Measurements from ENCODE around the gene KRTAP1-3.
"Not testable (repeated sequence)": the region's sequence is repeated elsewhere in the genome, so short reads cannot be mapped to it uniquely, and the experiment has no call there.

KRTAP1-3 gene

GRCh38 chr17:41034346-41034935 is at the start of gene KRTAP1-3:
KRTAP1-3 (minus strand) TSS chr17:41034874; CDS start chr17:41034821, 53 bp downstream.
- DNase-seq (ENCODE audit: extremely low spot score); CTCF ChIA-PET; POLR2A ChIA-PET: not testable (repeated sequence)

GRCh38 chr17:41084100-41084856 is 49.6 kb upstream of the KRTAP1-3 start, which contains the start of gene KRTAP4-7:
KRTAP4-7 (plus strand) TSS chr17:41084150; CDS start chr17:41084207, 57 bp downstream.
- DNase-seq (ENCODE audit: extremely low spot score); POLR2A ChIA-PET; CTCF ChIA-PET: not testable (repeated sequence)

GRCh38 chr17:41083427-41083826 is 48.8 kb upstream of the KRTAP1-3 start:
- DNase-seq (ENCODE audit: extremely low spot score); CTCF ChIA-PET: not testable (repeated sequence)

GRCh38 chr17:41082626-41083025 is 48.0 kb upstream of the KRTAP1-3 start:
- no peak for TF ChIP-seq FOXK2 (IDR thresholded peaks at IDR 0.05)
- no peak for TF ChIP-seq FOXA1 (IDR thresholded peaks at IDR 0.05)
- no peak for TF ChIP-seq L3MBTL2 (conservative IDR thresholded peaks at IDR 0.05)
- TF ChIP-seq TARDBP (IDR thresholded peaks at IDR 0.05), result no peak
- no peak for TF ChIP-seq ARNT (IDR thresholded peaks at IDR 0.05)
- no peak for TF ChIP-seq HDGF (IDR thresholded peaks at IDR 0.05; ENCODE audit: borderline replicate concordance)
- TF ChIP-seq PKNOX1 (IDR thresholded peaks at IDR 0.05), result no peak
- TF ChIP-seq FOXM1 (IDR thresholded peaks at IDR 0.05; ENCODE audit: borderline replicate concordance), result no peak
- TF ChIP-seq SUZ12 (IDR thresholded peaks at IDR 0.05), result no peak
- no peak for TF ChIP-seq ZNF384 (IDR thresholded peaks at IDR 0.05)
- no peak for TF ChIP-seq LEF1 (IDR thresholded peaks at IDR 0.05; ENCODE audit: borderline replicate concordance)
- TF ChIP-seq BHLHE40 (IDR thresholded peaks at IDR 0.05; ENCODE audit: borderline replicate concordance), result no peak
- ChIA-PET POLR2A (no interaction called here), CTCF (no interaction called here)
- no peak for DNase-seq (ENCODE audit: extremely low spot score)

More at GRCh38 chr17:41083427-41083826, 48.8 kb upstream of the KRTAP1-3 start:
- POLR2A ChIA-PET, result not testable (repeated sequence)

- no peak for TF ChIP-seq ELF4 (IDR thresholded peaks at IDR 0.05)
- TF ChIP-seq NFRKB (IDR thresholded peaks at IDR 0.05), result no peak
- no peak for TF ChIP-seq TARDBP (IDR thresholded peaks at IDR 0.05)
- no peak for TF ChIP-seq CTBP1 (IDR thresholded peaks at IDR 0.05; ENCODE audit: borderline replicate concordance)
- TF ChIP-seq HDGF (IDR thresholded peaks at IDR 0.05; ENCODE audit: borderline replicate concordance), result no peak
- no peak for TF ChIP-seq FOXK2 (IDR thresholded peaks at IDR 0.05)
- TF ChIP-seq ZNF384 (IDR thresholded peaks at IDR 0.05), result no peak
- TF ChIP-seq FOXA1 (IDR thresholded peaks at IDR 0.05), result no peak
- no peak for TF ChIP-seq PKNOX1 (IDR thresholded peaks at IDR 0.05)
- TF ChIP-seq BHLHE40 (IDR thresholded peaks at IDR 0.05; ENCODE audit: borderline replicate concordance), result no peak
- TF ChIP-seq ARNT (IDR thresholded peaks at IDR 0.05), result no peak
- no peak for TF ChIP-seq SUZ12 (IDR thresholded peaks at IDR 0.05)
- TF ChIP-seq SP1 (IDR thresholded peaks at IDR 0.05), result no peak
- TF ChIP-seq FOXM1 (IDR thresholded peaks at IDR 0.05; ENCODE audit: borderline replicate concordance), result no peak
- POLR2A ChIA-PET, result no interaction called here
- no peak for DNase-seq (ENCODE audit: extremely low spot score)
- CTCF ChIA-PET, result no interaction called here
Observed at GRCh38 chr17:41076788-41077187, 42.1 kb upstream of the KRTAP1-3 start.

- TF ChIP-seq FOXK2 (IDR thresholded peaks at IDR 0.05) (no peak), ARNT (IDR thresholded peaks at IDR 0.05) (no peak), SP1 (IDR thresholded peaks at IDR 0.05) (no peak), ELF4 (IDR thresholded peaks at IDR 0.05) (no peak)
- ChIA-PET CTCF (no interaction called here), POLR2A (no interaction called here)
- no peak for DNase-seq (ENCODE audit: extremely low spot score)
Observed at GRCh38 chr17:41073676-41074075, 39.0 kb upstream of the KRTAP1-3 start.

GRCh38 chr17:41071606-41072360 is 37.1 kb upstream of the KRTAP1-3 start:
- no peak for DNase-seq (ENCODE audit: extremely low spot score)
- POLR2A ChIA-PET, result no interaction called here
- CTCF ChIA-PET, result no interaction called here
- TF ChIP-seq CTBP1 (IDR thresholded peaks at IDR 0.05; ENCODE audit: borderline replicate concordance) (no peak), SUZ12 (IDR thresholded peaks at IDR 0.05) (no peak), FOXM1 (IDR thresholded peaks at IDR 0.05; ENCODE audit: borderline replicate concordance) (no peak), LEF1 (IDR thresholded peaks at IDR 0.05; ENCODE audit: borderline replicate concordance) (no peak), NFRKB (IDR thresholded peaks at IDR 0.05) (no peak), FOXA1 (IDR thresholded peaks at IDR 0.05) (no peak), ELF4 (IDR thresholded peaks at IDR 0.05) (no peak), TARDBP (IDR thresholded peaks at IDR 0.05) (no peak), ARNT (IDR thresholded peaks at IDR 0.05) (no peak), ZNF384 (IDR thresholded peaks at IDR 0.05) (no peak), L3MBTL2 (conservative IDR thresholded peaks at IDR 0.05) (no peak), HDGF (IDR thresholded peaks at IDR 0.05; ENCODE audit: borderline replicate concordance) (no peak), SP1 (IDR thresholded peaks at IDR 0.05) (no peak), BHLHE40 (IDR thresholded peaks at IDR 0.05; ENCODE audit: borderline replicate concordance) (no peak), FOXK2 (IDR thresholded peaks at IDR 0.05) (no peak), PKNOX1 (IDR thresholded peaks at IDR 0.05) (no peak)

Measured in HEK293T (cell line).